Measurements from ENCODE around the gene PPARD. TPM values are rescaled to one million over a fixed set of nuclear protein-coding genes. Genes with fewer than 3 reads are reported as not detected.
A peak's percentile ranks its signal among the peaks of the same experiment; 100 is the strongest.

The PPARD gene
- total and polyA plus RNA-seq, 2 of the 13 experiments (the other 11 are each of a cell fraction or from before 2014, with no cell fraction given) = 6.1 to 13.3 TPM

DNA sequence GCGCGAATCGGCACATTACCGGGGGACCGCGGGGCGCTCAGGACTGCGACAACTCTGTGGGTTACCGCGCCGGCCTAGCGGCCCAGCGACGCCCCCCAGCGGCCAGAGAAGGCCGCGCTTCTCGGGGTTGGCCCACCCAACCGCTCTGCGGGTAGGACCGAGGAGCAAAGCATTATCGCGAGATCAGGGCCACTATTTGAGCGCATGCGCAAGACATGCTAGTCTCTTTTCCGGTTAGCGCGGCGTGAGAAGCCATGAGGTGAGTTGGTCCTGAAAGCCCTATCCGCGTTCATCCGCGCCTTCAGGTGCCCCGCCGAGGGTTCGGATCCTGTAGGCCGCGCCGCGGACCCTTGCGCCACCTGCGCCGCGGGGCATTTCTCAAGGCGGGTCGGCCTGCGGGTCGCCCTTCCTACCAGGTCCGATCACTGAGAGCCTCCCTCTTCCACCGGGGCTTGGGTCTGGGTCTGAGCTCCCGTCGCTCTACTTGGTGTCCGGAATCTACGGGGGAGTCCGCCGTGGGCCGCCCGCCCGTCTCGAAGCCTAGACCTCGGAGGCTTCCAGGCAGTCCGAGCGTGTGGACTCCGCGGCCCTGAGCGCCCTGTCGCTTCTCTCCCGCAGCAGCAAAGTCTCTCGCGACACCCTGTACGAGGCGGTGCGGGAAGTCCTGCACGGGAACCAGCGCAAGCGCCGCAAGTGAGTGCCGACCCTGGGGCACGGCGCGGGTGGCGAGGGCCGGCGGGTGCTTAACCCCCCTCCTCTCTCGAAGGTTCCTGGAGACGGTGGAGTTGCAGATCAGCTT, 126.0 kb downstream of the PPARD start, which contains the start of gene RPL10A (continued):
- TF ChIP-seq HIVEP1 (CRISPR knock-in tag; IDR thresholded peaks at IDR 0.05) (peak; percentile 63), JDP2 (CRISPR knock-in tag; IDR thresholded peaks at IDR 0.05; ENCODE audit: borderline replicate concordance) (no peak), HDAC2 (CRISPR knock-in tag; IDR thresholded peaks at IDR 0.05) (peak; percentile 83), NFIB (CRISPR knock-in tag; IDR thresholded peaks at IDR 0.05; ENCODE audit: borderline replicate concordance) (peak; percentile 98), ZNF326 (CRISPR knock-in tag; IDR thresholded peaks at IDR 0.05; ENCODE audit: borderline replicate concordance) (no peak; the same call in 1 of the 2 replicates), RAD21 (CRISPR knock-in tag; IDR thresholded peaks at IDR 0.05) (peak; percentile 98), FOXP1 (IDR thresholded peaks at IDR 0.05) (no peak), FOXP1 (CRISPR knock-in tag; IDR thresholded peaks at IDR 0.05) (no peak), RFX5 (IDR thresholded peaks at IDR 0.05; ENCODE audit: low read depth, low read length) (no peak), EHMT2 (IDR thresholded peaks at IDR 0.05; ENCODE audit: borderline replicate concordance, low read depth, low read length) (no peak), GATA4 (IDR thresholded peaks at IDR 0.05; ENCODE audit: borderline replicate concordance, low read depth) (peak; percentile 90; the same call in 1 of the 2 replicates), RFXANK (CRISPR knock-in tag; IDR thresholded peaks at IDR 0.05) (peak; percentile 87), KDM6A (CRISPR knock-in tag; IDR thresholded peaks at IDR 0.05; ENCODE audit: low read depth) (no peak), CHD4 (IDR thresholded peaks at IDR 0.05; ENCODE audit: borderline replicate concordance, low read length) (no peak), RFX3 (CRISPR knock-in tag; IDR thresholded peaks at IDR 0.05) (no peak), FOXA1 (IDR thresholded peaks at IDR 0.05) (no peak), FOXA1 (CRISPR knock-in tag; IDR thresholded peaks at IDR 0.05) (peak; percentile 39), PAWR (CRISPR knock-in tag; IDR thresholded peaks at IDR 0.05; ENCODE audit: borderline replicate concordance) (peak; percentile 92; the same call in 1 of the 2 replicates), ZNF160 (CRISPR knock-in tag; IDR thresholded peaks at IDR 0.05) (peak; percentile 93), XRCC5 (optimal IDR thresholded peaks at IDR 0.05; ENCODE audit: low read length) (peak; percentile 99), ZNF333 (CRISPR knock-in tag; IDR thresholded peaks at IDR 0.05; ENCODE audit: borderline replicate concordance) (peak; percentile 90; the same call in 1 of the 2 replicates), STAG1 (CRISPR knock-in tag; IDR thresholded peaks at IDR 0.05) (peak; percentile 97), EED (CRISPR knock-in tag; IDR thresholded peaks at IDR 0.05) (peak; percentile 83)
- TF ChIP-seq, protein P1, sequence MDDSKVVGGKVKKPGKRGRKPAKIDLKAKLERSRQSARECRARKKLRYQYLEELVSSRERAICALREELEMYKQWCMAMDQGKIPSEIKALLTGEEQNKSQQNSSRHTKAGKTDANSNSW (CRISPR knock-in tag; IDR thresholded peaks at IDR 0.05; ENCODE audit: borderline replicate concordance) = no peak
- TF ChIP-seq, protein P2, sequence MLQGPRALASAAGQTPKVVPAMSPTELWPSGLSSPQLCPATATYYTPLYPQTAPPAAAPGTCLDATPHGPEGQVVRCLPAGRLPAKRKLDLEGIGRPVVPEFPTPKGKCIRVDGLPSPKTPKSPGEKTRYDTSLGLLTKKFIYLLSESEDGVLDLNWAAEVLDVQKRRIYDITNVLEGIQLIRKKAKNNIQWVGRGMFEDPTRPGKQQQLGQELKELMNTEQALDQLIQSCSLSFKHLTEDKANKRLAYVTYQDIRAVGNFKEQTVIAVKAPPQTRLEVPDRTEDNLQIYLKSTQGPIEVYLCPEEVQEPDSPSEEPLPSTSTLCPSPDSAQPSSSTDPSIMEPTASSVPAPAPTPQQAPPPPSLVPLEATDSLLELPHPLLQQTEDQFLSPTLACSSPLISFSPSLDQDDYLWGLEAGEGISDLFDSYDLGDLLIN (CRISPR knock-in tag; IDR thresholded peaks at IDR 0.05; ENCODE audit: borderline replicate concordance) = no peak
- TF ChIP-seq, protein P3, sequence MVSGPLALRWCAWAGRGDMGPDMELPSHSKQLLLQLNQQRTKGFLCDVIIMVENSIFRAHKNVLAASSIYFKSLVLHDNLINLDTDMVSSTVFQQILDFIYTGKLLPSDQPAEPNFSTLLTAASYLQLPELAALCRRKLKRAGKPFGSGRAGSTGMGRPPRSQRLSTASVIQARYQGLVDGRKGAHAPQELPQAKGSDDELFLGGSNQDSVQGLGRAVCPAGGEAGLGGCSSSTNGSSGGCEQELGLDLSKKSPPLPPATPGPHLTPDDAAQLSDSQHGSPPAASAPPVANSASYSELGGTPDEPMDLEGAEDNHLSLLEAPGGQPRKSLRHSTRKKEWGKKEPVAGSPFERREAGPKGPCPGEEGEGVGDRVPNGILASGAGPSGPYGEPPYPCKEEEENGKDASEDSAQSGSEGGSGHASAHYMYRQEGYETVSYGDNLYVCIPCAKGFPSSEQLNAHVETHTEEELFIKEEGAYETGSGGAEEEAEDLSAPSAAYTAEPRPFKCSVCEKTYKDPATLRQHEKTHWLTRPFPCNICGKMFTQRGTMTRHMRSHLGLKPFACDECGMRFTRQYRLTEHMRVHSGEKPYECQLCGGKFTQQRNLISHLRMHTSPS (CRISPR knock-in tag; IDR thresholded peaks at IDR 0.05; ENCODE audit: low read depth) = peak; percentile 66
- TF ChIP-seq, protein P4, sequence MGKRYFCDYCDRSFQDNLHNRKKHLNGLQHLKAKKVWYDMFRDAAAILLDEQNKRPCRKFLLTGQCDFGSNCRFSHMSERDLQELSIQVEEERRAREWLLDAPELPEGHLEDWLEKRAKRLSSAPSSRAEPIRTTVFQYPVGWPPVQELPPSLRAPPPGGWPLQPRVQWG (CRISPR knock-in tag; IDR thresholded peaks at IDR 0.05; ENCODE audit: borderline replicate concordance, low read depth) = no peak
- TF ChIP-seq, protein P5, sequence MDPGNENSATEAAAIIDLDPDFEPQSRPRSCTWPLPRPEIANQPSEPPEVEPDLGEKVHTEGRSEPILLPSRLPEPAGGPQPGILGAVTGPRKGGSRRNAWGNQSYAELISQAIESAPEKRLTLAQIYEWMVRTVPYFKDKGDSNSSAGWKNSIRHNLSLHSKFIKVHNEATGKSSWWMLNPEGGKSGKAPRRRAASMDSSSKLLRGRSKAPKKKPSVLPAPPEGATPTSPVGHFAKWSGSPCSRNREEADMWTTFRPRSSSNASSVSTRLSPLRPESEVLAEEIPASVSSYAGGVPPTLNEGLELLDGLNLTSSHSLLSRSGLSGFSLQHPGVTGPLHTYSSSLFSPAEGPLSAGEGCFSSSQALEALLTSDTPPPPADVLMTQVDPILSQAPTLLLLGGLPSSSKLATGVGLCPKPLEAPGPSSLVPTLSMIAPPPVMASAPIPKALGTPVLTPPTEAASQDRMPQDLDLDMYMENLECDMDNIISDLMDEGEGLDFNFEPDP (CRISPR knock-in tag; conservative IDR thresholded peaks at IDR 0.05) = no peak; the same call in none of the 2 replicates

Data from HepG2 (cell line).